Measurements from ENCODE around the gene TCERG1L.

DNA sequence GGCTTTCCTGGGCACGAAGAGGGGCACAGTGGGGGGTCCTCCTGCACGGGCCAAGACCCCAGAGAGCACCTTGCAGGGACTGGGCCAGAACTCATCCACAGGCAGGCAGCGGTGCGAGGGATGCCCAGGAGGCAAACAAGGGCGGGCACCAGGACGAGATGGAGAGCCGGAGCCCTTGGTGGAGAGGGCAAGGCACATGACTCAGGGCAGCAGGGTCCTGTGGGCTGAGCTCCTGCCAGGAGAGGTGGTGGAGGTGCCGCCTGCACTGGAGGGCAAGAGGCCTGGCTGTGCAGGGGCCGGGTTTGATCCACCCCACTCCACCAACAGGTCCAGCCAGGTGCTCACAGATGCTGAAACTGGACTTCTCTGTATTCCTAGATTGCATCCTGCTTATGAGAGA lies 170.9 kb downstream of the TCERG1L start:
- TF ChIP-seq EZH2 (IDR thresholded peaks at IDR 0.05; ENCODE audit: low read depth) = no peak
- TF ChIP-seq, protein P1, sequence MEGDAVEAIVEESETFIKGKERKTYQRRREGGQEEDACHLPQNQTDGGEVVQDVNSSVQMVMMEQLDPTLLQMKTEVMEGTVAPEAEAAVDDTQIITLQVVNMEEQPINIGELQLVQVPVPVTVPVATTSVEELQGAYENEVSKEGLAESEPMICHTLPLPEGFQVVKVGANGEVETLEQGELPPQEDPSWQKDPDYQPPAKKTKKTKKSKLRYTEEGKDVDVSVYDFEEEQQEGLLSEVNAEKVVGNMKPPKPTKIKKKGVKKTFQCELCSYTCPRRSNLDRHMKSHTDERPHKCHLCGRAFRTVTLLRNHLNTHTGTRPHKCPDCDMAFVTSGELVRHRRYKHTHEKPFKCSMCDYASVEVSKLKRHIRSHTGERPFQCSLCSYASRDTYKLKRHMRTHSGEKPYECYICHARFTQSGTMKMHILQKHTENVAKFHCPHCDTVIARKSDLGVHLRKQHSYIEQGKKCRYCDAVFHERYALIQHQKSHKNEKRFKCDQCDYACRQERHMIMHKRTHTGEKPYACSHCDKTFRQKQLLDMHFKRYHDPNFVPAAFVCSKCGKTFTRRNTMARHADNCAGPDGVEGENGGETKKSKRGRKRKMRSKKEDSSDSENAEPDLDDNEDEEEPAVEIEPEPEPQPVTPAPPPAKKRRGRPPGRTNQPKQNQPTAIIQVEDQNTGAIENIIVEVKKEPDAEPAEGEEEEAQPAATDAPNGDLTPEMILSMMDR (conservative IDR thresholded peaks at IDR 0.05) = no peak

All from PC-9 (cell line).